Kidney epithelial cell (primary cell): Measurements from ENCODE around the gene PAFAH1B2. TPM values are rescaled to one million over a fixed set of nuclear protein-coding genes. Genes with fewer than 3 reads are reported as not detected.

Source experiments
- DNase-seq: peaks from one replicate; pipeline ENCODE4 v3.0.0-alpha.2; 2010; ENCODE audit warnings: low read depth
- H3K27me3 ChIP-seq: 2 replicates; pipeline ENCODE4 v1.6.0; 2011; ENCODE audit warnings: low read length; ENCODE audit not compliant: control insufficient read depth, insufficient read depth
- H3K36me3 ChIP-seq: 2 replicates; pipeline ENCODE4 v1.5.1; 2011; ENCODE audit warnings: low read length; ENCODE audit not compliant: control insufficient read depth, insufficient read depth
- H3K4me3 ChIP-seq: 2 replicates; pipeline ENCODE4 v1.5.1; 2011; ENCODE audit warnings: low read depth, mild to moderate bottlenecking, control low read depth, low read length
- total RNA-seq: library from RNA; depleted of rRNA; stranded (reverse); fragments of >200 nt; gene quantifications from 2 replicates; pipeline ENCODE4 v1.2.3, GENCODE V29; 2015
- TF ChIP-seq, protein P1 (sequence below): IDR thresholded peaks from 2 replicates; pipeline ENCODE4 v1.5.1; 2011; ENCODE audit warnings: mild to moderate bottlenecking, moderate library complexity, low read length, control low read depth, inconsistent platforms; ENCODE audit not compliant: insufficient read depth, poor library complexity, severe bottlenecking

The PAFAH1B2 gene
- total RNA-seq, 1 donor from 2014 or later = 116 TPM

DNA sequence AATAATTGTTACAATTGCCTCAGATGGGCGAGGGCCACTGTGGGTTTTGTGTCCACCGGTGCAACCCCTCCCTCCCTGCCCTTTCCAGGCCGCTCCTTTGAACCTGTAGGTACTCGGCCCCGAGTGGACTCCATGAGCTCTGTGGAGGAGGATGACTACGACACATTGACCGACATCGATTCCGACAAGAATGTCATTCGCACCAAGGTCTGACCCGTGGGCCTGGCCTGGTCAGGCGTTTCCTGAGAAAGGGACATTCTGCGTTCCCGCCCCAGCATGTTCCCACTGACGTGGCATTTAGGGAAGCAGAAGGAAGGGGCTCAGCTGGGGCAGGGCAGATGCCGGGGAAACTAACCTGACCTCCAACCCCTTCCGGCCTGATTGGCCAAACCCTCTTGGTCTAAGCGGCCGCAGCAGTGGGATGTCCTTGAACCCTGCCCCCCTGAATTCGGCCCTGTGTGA lies 44.6 kb downstream of the PAFAH1B2 start:
- Histone ChIP-seq H3K27me3 (no peaks in the 10 kb centered on the region), H3K36me3 (no peaks in the 10 kb centered on the region), H3K4me3 (no peak overlapping the region)
- DNase-seq = no peak
- TF ChIP-seq, protein P1, sequence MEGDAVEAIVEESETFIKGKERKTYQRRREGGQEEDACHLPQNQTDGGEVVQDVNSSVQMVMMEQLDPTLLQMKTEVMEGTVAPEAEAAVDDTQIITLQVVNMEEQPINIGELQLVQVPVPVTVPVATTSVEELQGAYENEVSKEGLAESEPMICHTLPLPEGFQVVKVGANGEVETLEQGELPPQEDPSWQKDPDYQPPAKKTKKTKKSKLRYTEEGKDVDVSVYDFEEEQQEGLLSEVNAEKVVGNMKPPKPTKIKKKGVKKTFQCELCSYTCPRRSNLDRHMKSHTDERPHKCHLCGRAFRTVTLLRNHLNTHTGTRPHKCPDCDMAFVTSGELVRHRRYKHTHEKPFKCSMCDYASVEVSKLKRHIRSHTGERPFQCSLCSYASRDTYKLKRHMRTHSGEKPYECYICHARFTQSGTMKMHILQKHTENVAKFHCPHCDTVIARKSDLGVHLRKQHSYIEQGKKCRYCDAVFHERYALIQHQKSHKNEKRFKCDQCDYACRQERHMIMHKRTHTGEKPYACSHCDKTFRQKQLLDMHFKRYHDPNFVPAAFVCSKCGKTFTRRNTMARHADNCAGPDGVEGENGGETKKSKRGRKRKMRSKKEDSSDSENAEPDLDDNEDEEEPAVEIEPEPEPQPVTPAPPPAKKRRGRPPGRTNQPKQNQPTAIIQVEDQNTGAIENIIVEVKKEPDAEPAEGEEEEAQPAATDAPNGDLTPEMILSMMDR = no peak

DNA sequence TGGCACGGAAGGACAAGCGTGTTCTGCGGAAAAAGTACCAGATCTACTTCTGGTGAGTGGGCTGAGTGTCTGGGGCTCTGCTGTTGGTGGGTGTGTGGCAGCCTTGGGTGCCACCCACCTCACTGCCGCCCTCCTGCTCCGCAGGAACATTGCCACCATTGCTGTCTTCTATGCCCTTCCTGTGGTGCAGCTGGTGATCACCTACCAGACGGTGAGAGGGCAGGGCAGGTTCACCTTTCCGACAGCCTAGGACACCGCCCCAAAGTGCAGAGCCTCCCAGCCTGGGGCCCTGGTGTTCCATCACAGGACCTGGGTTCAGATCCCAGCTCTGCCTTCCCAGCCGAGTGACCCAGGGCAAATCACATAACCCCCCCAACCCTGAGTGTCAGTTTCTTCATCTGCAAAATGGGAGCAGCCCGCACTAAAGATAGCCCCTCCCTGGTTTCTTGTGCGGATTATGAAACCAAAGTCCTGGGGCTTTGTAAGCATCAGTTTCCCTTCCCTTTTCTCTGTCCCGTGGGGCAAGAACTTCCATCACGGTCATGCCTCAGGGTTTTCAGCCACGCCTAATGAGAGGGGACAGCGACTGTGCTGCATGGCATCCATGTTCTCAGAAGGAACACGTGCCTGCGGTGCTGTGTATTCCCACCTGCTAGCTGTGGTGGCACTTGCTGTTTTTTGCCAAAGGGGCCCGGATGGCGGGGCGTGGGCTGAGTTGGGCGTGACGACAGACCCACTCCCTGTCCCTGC lies 45.3 kb downstream of the PAFAH1B2 start:
- Histone ChIP-seq H3K4me3 (no peak overlapping the region), H3K36me3 (no peaks in the 10 kb centered on the region), H3K27me3 (no peaks in the 10 kb centered on the region)
- TF ChIP-seq, protein P1 = no peak
- DNase-seq = no peak

DNA sequence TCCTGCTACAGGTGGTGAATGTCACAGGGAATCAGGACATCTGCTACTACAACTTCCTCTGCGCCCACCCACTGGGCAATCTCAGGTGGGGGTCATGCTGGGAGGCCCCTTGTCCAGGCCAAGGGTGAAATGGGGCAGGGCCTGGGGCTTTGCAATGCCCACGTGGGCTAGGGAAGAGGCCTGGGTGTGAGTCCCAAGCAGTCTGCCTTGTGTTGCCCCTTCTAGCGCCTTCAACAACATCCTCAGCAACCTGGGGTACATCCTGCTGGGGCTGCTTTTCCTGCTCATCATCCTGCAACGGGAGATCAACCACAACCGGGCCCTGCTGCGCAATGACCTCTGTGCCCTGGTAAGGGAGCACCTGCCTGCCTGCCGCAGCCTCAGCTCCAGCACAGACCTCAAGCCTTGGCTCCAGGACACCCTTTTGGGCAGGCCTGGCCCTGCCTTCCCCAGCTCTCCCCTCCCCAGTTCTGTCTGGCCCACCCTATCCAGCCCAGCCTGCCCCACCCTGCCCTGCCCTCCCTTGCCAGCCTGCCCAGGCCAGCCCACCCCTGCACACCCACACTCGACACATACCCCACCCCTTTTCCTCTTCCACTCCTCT lies 46.0 kb downstream of the PAFAH1B2 start:
- no peak overlapping the region for H3K4me3 ChIP-seq
- no peak for DNase-seq
- no peaks in the 10 kb centered on the region for H3K27me3 ChIP-seq
- H3K36me3 ChIP-seq = no peaks in the 10 kb centered on the region
- TF ChIP-seq, protein P1 = no peak

DNA sequence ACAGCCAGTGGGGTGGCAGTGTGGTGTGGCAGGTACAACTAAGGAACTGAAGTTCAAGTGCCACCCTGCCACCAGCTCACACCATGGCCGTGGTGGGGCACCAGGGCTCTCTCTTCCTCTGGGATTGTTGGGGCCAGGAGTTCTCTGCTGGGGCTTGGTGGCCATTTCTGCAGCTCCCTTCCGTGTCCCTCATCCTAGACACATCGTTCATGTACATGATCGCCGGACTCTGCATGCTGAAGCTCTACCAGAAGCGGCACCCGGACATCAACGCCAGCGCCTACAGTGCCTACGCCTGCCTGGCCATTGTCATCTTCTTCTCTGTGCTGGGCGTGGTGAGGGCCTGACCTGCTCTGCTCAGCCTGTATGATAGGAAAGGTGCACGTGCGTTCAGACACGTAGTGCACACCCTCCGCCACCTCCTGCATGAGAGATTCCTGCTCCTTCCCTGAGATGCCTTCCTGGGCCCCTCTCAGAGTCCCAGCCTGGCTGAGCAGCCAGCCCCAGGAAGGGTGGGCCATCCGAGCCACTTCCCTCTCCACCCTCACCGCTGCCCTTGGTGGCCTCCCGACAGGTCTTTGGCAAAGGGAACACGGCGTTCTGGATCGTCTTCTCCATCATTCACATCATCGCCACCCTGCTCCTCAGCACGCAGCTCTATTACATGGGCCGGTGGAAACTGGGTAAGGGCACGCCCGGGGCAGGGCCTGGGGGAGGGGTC lies 47.8 kb downstream of the PAFAH1B2 start:
- TF ChIP-seq, protein P1 = no peak
- Histone ChIP-seq H3K27me3 (no peaks in the 10 kb centered on the region), H3K36me3 (no peaks in the 10 kb centered on the region), H3K4me3 (no peak overlapping the region)
- DNase-seq = no peak

DNA sequence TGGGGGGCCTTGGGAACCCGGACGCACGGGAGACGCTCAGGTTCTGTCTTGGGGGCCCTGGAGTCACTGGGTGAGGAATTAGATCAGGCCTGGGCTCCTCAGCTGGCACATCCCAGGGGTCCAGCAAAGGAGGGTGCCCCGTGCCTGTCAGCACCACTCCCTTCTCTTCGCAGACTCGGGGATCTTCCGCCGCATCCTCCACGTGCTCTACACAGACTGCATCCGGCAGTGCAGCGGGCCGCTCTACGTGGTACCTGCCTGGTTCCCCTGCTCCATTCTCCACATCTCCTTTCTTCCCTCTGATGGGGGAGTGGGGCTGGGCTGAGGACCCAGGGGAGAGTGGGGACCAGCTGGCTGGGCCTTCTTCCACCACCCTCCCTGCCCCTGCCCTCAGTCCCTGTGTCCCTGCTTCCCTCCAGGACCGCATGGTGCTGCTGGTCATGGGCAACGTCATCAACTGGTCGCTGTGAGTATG lies 48.4 kb downstream of the PAFAH1B2 start:
- H3K27me3 ChIP-seq = no peaks in the 10 kb centered on the region

More for the DNA sequence above, 48.4 kb downstream of the PAFAH1B2 start:
- no peak overlapping the region for H3K4me3 ChIP-seq
- no peak for DNase-seq
- TF ChIP-seq, protein P1 = no peak
- H3K36me3 ChIP-seq = no peaks in the 10 kb centered on the region
